Osteoblast (primary cell): Measurements from ENCODE around the gene USP10. TPM values are rescaled to one million over a fixed set of nuclear protein-coding genes. Genes with fewer than 3 reads are reported as not detected.
"Not testable (repeated sequence)": the region's sequence is repeated elsewhere in the genome, so short reads cannot be mapped to it uniquely, and the experiment has no call there.

Experiments used
- DNase-seq: peaks from one replicate; pipeline ENCODE4 v3.0.0; 2011; ENCODE audit warnings: low spot score, mixed read lengths; ENCODE audit not compliant: insufficient read length; ENCODE audit errors: missing footprints
- H2AFZ ChIP-seq: 2 replicates; pipeline ENCODE4 v1.6.0; 2011; ENCODE audit warnings: mild to moderate bottlenecking, low read length
- H3K27ac ChIP-seq: 2 replicates; pipeline ENCODE4 v1.5.1; 2011; ENCODE audit warnings: mild to moderate bottlenecking, low read depth, low read length, moderate library complexity
- H3K27me3 ChIP-seq: 2 replicates; pipeline ENCODE4 v1.6.0; 2012; ENCODE audit warnings: mild to moderate bottlenecking, control low read depth, inconsistent platforms, low read length, moderate library complexity; ENCODE audit not compliant: insufficient read depth
- H3K36me3 ChIP-seq: 2 replicates; pipeline ENCODE4 v1.5.1; 2011; ENCODE audit warnings: mild to moderate bottlenecking, low read length, control low read depth, moderate library complexity; ENCODE audit not compliant: insufficient read depth
- H3K4me1 ChIP-seq: 2 replicates; pipeline ENCODE4 v1.5.1; 2011; ENCODE audit warnings: mild to moderate bottlenecking, low read length, control low read depth, moderate library complexity; ENCODE audit not compliant: insufficient read depth
- H3K4me2 ChIP-seq: 2 replicates; pipeline ENCODE4 v1.6.0; 2011; ENCODE audit warnings: mild to moderate bottlenecking, low read length; ENCODE audit not compliant: insufficient read depth
- H3K4me3 ChIP-seq: fragments of 200-600 bp; sonication (generic); 3 replicates; pipeline ENCODE4 v1.5.1; 2012; ENCODE audit warnings: mild to moderate bottlenecking, low read length, inconsistent platforms; ENCODE audit not compliant: insufficient read depth
- H3K79me2 ChIP-seq: 2 replicates; pipeline ENCODE4 v1.6.0; 2012; ENCODE audit warnings: mild to moderate bottlenecking, low read length, control low read depth, inconsistent platforms; ENCODE audit not compliant: insufficient read depth
- H3K9me3 ChIP-seq: 2 replicates; pipeline ENCODE4 v1.5.1; 2011; ENCODE audit warnings: low read depth, low read length, control low read depth
- H4K20me1 ChIP-seq: 2 replicates; pipeline ENCODE4 v1.6.0; 2012; ENCODE audit warnings: mild to moderate bottlenecking, low read length, control low read depth; ENCODE audit not compliant: insufficient read depth
- total RNA-seq: library from RNA; depleted of rRNA; stranded (reverse); fragments of >200 nt; gene quantifications from 2 replicates; pipeline ENCODE4 v1.2.3, GENCODE V29; 2012
- TF ChIP-seq, protein P1 (sequence below): IDR thresholded peaks from 2 replicates; pipeline ENCODE4 v1.5.1; 2011; ENCODE audit warnings: mild to moderate bottlenecking, low read depth, low read length, moderate library complexity; ENCODE audit errors: extremely low read depth

The USP10 gene
- total RNA-seq, 1 donor: 43.1 TPM

DNA sequence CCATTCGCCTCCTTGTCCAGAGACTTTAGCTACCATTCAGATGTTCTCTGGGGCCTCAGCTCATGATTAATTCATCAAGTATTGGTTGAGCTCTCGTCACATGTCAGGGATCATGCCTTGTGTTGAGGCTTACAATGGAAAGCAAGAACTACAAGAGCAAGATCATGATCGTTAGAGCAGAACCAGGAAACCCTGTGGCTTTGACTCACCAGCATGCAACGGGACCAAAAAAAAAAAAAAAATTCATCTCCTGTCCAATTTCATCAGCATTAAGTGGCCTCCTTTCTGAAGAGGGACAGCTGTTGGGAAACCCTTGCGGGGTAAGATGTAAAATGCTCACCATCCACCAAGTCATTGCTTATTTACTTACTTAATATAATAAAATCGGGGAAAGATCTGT lies 12.1 kb upstream of the USP10 start:
- peak; percentile 87 for DNase-seq
- no peak overlapping the region for H3K4me3 ChIP-seq
- H3K79me2 ChIP-seq: no peaks in the 10 kb centered on the region
- H4K20me1 ChIP-seq: no peaks in the 10 kb centered on the region
- H3K27ac ChIP-seq: peak overlapping the region; percentile 80
- H3K4me1 ChIP-seq: peaks cover 18% of the 10 kb centered on the region
- no peak overlapping the region for H3K4me2 ChIP-seq
- H3K36me3 ChIP-seq: no peaks in the 10 kb centered on the region
- no peak overlapping the region for H2AFZ ChIP-seq
- TF ChIP-seq, protein P1, sequence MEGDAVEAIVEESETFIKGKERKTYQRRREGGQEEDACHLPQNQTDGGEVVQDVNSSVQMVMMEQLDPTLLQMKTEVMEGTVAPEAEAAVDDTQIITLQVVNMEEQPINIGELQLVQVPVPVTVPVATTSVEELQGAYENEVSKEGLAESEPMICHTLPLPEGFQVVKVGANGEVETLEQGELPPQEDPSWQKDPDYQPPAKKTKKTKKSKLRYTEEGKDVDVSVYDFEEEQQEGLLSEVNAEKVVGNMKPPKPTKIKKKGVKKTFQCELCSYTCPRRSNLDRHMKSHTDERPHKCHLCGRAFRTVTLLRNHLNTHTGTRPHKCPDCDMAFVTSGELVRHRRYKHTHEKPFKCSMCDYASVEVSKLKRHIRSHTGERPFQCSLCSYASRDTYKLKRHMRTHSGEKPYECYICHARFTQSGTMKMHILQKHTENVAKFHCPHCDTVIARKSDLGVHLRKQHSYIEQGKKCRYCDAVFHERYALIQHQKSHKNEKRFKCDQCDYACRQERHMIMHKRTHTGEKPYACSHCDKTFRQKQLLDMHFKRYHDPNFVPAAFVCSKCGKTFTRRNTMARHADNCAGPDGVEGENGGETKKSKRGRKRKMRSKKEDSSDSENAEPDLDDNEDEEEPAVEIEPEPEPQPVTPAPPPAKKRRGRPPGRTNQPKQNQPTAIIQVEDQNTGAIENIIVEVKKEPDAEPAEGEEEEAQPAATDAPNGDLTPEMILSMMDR: no peak
- H3K9me3 ChIP-seq: no peaks in the 10 kb centered on the region
- H3K27me3 ChIP-seq: no peaks in the 10 kb centered on the region

DNA sequence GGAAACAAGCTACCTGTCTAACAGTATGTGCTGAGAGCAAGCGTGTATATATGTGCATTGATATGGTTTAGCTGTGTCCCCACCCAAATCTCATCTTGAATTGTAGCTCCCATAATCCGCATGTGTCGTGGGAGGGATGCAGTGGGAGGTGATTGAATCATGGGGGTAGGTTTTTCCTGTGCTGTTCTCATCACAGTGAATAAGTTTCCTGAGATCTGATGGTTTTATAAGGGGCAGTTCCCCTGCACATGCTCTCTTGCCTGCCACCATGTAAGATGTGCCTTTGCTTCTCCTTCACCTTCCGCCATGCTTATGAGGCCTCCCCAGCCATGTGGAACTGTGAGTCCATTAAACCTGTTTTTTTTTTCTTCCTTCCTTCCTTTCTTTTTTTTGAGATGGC lies 11.6 kb upstream of the USP10 start:
- H3K27me3 ChIP-seq, H4K20me1 ChIP-seq, H3K36me3 ChIP-seq, H3K79me2 ChIP-seq, H2AFZ ChIP-seq, H3K9me3 ChIP-seq, H3K4me2 ChIP-seq, H3K4me3 ChIP-seq, DNase-seq: not testable (repeated sequence)
- Histone ChIP-seq H3K27ac (peak overlapping the region; percentile 80), H3K4me1 (peaks cover 18% of the 10 kb centered on the region)

- Histone ChIP-seq H3K27ac (peak overlapping the region; percentile 80), H3K4me3 (no peak overlapping the region), H4K20me1 (no peaks in the 10 kb centered on the region), H2AFZ (peak overlapping the region; percentile 12), H3K4me2 (peak overlapping the region; percentile 35), H3K27me3 (no peaks in the 10 kb centered on the region), H3K79me2 (no peaks in the 10 kb centered on the region), H3K4me1 (peaks cover 18% of the 10 kb centered on the region), H3K9me3 (no peaks in the 10 kb centered on the region), H3K36me3 (no peaks in the 10 kb centered on the region)
- TF ChIP-seq, protein P1: no peak
- DNase-seq: peak; percentile 84
Observed at GRCh38 chr16:84689111-84689510, 10.7 kb upstream of the USP10 start.

- TF ChIP-seq, protein P1: no peak
- Histone ChIP-seq H4K20me1 (no peaks in the 10 kb centered on the region), H3K27ac (peak overlapping the region; percentile 80), H3K4me2 (no peak overlapping the region), H3K4me3 (no peak overlapping the region), H2AFZ (no peak overlapping the region), H3K79me2 (no peaks in the 10 kb centered on the region), H3K9me3 (no peaks in the 10 kb centered on the region), H3K27me3 (no peaks in the 10 kb centered on the region), H3K36me3 (no peaks in the 10 kb centered on the region), H3K4me1 (peaks cover 18% of the 10 kb centered on the region)
- DNase-seq: no peak
Observed at GRCh38 chr16:84690088-84690819, 9.5 kb upstream of the USP10 start.
